ENCODE measurements around the gene ABITRAM. TPM values are rescaled to one million over a fixed set of nuclear protein-coding genes. Genes with fewer than 3 reads are reported as not detected.

The ABITRAM gene
- total RNA-seq, 1 donor from 2014 or later = 8.1 TPM

- no peaks in the 10 kb centered on the region for H3K4me1 Mint-ChIP-seq (ENCODE audit: low read depth)
- no peaks in the 10 kb centered on the region for H3K9me3 Mint-ChIP-seq (ENCODE audit: low read depth)
- H3K27ac Mint-ChIP-seq (ENCODE audit: unreplicated experiment) = no peak overlapping the region
- H3K36me3 Mint-ChIP-seq (ENCODE audit: low read depth) = no peaks in the 10 kb centered on the region
- H3K27me3 Mint-ChIP-seq (ENCODE audit: low read depth) = no peaks in the 10 kb centered on the region
- H3K4me3 Mint-ChIP-seq (ENCODE audit: unreplicated experiment) = no peak overlapping the region
- no peak for DNase-seq (ENCODE audit: low spot score)
- TF ChIP-seq CTCF (IDR thresholded peaks at IDR 0.05) = no peak
Measured at GRCh38 chr9:108951578-108951977, 17.4 kb downstream of the ABITRAM start.

GRCh38 chr9:108953983-108954574 lies 19.9 kb downstream of the ABITRAM start:
- H3K27me3 Mint-ChIP-seq (ENCODE audit: low read depth) = no peaks in the 10 kb centered on the region
- peak; percentile 93 for TF ChIP-seq CTCF (IDR thresholded peaks at IDR 0.05)
- H3K36me3 Mint-ChIP-seq (ENCODE audit: low read depth) = no peaks in the 10 kb centered on the region
- H3K4me1 Mint-ChIP-seq (ENCODE audit: low read depth) = no peaks in the 10 kb centered on the region
- no peak overlapping the region for H3K27ac Mint-ChIP-seq (ENCODE audit: unreplicated experiment)
- no peak overlapping the region for H3K4me3 Mint-ChIP-seq (ENCODE audit: unreplicated experiment)
- no peak for DNase-seq (ENCODE audit: low spot score)
- no peaks in the 10 kb centered on the region for H3K9me3 Mint-ChIP-seq (ENCODE audit: low read depth)

DNA sequence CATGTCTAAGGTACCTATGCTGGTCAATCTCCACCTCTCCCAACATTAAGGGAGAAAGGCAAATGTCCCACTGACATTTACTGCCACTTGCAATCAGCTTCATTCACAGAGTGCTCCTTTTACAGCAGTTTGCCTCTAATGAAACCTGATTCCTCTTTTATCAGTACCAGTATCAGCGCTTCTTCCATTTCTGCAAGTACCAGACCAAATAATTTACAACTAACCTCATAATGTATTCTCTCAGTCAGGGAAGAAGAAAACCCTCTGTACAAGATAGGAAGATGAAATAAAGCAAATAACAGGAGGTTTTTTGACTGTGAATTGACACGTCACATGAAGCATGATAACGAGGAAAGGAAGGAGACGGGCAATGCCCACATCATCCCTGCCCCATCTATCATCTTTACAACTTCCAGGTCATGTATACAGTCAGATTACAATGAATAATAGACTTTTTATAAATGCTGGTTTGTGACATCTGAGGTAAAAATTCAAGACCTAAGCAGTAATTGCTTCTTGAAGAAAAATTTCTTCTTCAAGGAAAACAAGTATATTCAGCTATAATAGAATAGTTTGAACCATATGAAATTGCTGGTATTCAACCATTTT lies 21.9 kb downstream of the ABITRAM start:
- Mint-ChIP-seq H3K27me3 (ENCODE audit: low read depth) (no peaks in the 10 kb centered on the region), H3K36me3 (ENCODE audit: low read depth) (no peaks in the 10 kb centered on the region), H3K27ac (ENCODE audit: unreplicated experiment) (no peak overlapping the region), H3K4me1 (ENCODE audit: low read depth) (no peaks in the 10 kb centered on the region), H3K9me3 (ENCODE audit: low read depth) (no peaks in the 10 kb centered on the region), H3K4me3 (ENCODE audit: unreplicated experiment) (no peak overlapping the region)
- no peak for DNase-seq (ENCODE audit: low spot score)
- TF ChIP-seq CTCF (IDR thresholded peaks at IDR 0.05) = no peak

DNA sequence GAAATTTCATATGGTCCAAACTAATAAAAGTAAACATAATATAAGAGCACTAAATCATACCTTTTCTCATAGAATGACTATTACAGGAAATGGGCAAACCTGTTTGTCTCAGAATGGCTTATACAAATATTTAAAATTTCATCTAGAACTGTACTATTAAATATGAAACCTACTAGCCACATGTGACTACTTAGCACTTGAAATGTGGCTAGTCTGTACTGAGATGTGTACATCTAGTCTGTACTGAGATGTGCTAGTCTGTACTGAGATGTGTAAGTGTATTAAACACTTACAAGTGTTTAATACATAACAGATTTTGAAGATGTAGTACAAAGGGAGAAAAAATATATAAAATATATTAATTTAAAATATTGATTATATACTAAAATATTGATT lies 22.4 kb downstream of the ABITRAM start:
- H3K4me3 Mint-ChIP-seq (ENCODE audit: unreplicated experiment) = no peak overlapping the region
- H3K27ac Mint-ChIP-seq (ENCODE audit: unreplicated experiment) = no peak overlapping the region
- H3K36me3 Mint-ChIP-seq (ENCODE audit: low read depth) = no peaks in the 10 kb centered on the region
- no peak for DNase-seq (ENCODE audit: low spot score)
- no peaks in the 10 kb centered on the region for H3K9me3 Mint-ChIP-seq (ENCODE audit: low read depth)
- TF ChIP-seq CTCF (IDR thresholded peaks at IDR 0.05) = no peak
- H3K4me1 Mint-ChIP-seq (ENCODE audit: low read depth) = no peaks in the 10 kb centered on the region
- no peaks in the 10 kb centered on the region for H3K27me3 Mint-ChIP-seq (ENCODE audit: low read depth)

DNA sequence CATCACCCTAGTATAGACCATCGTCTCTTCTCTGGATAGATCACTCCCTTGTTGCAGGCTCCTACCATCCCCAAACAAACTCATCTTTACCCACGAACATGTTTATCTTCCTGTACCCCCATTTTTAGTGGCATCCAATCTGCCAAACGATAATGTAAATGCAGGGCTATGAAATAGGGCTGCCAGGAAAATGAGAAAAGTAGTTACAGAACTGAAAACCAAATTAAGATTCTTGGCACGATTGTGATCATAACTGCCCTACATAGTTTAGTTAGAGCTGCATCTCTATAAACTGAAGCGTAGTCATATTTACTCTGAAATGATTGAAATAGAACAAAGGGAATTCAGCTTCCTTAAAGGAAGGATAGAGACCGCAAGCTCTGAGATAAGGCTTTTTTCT lies 26.1 kb downstream of the ABITRAM start:
- DNase-seq (ENCODE audit: low spot score) = no peak
- H3K4me3 Mint-ChIP-seq (ENCODE audit: unreplicated experiment) = no peak overlapping the region
- no peak for TF ChIP-seq CTCF (IDR thresholded peaks at IDR 0.05)
- no peaks in the 10 kb centered on the region for H3K27me3 Mint-ChIP-seq (ENCODE audit: low read depth)
- H3K36me3 Mint-ChIP-seq (ENCODE audit: low read depth) = peaks cover 3% of the 10 kb centered on the region
- no peak overlapping the region for H3K27ac Mint-ChIP-seq (ENCODE audit: unreplicated experiment)
- H3K4me1 Mint-ChIP-seq (ENCODE audit: low read depth) = no peaks in the 10 kb centered on the region
- H3K9me3 Mint-ChIP-seq (ENCODE audit: low read depth) = no peaks in the 10 kb centered on the region

All from chondrocyte (in vitro differentiated cells).